Measurements from ENCODE around the gene MYOC. TPM values are rescaled to one million over a fixed set of nuclear protein-coding genes. Genes with fewer than 3 reads are reported as not detected.
A peak's percentile ranks its signal among the peaks of the same experiment; 100 is the strongest.
"Not testable (repeated sequence)": the region's sequence is repeated elsewhere in the genome, so short reads cannot be mapped to it uniquely, and the experiment has no call there.

MYOC gene
- total RNA-seq, 4 donors from 2014 or later = 88.5 to 1,432 (median 227) TPM

GRCh38 chr1:171664976-171665375, 12.5 kb upstream of the MYOC start:
- H3K27ac ChIP-seq = peak overlapping the region; percentile 84 to 87 (median 86)
- H3K4me3 ChIP-seq = no peak overlapping the region
- H3K36me3 ChIP-seq = no peaks in the 10 kb centered on the region
- no peak for ATAC-seq
- TF ChIP-seq POLR2A (IDR thresholded peaks at IDR 0.05) (no peak), EP300 (IDR thresholded peaks at IDR 0.05) (no peak), POLR2AphosphoS5 (IDR thresholded peaks at IDR 0.05) (no peak)
- TF ChIP-seq, protein P1, sequence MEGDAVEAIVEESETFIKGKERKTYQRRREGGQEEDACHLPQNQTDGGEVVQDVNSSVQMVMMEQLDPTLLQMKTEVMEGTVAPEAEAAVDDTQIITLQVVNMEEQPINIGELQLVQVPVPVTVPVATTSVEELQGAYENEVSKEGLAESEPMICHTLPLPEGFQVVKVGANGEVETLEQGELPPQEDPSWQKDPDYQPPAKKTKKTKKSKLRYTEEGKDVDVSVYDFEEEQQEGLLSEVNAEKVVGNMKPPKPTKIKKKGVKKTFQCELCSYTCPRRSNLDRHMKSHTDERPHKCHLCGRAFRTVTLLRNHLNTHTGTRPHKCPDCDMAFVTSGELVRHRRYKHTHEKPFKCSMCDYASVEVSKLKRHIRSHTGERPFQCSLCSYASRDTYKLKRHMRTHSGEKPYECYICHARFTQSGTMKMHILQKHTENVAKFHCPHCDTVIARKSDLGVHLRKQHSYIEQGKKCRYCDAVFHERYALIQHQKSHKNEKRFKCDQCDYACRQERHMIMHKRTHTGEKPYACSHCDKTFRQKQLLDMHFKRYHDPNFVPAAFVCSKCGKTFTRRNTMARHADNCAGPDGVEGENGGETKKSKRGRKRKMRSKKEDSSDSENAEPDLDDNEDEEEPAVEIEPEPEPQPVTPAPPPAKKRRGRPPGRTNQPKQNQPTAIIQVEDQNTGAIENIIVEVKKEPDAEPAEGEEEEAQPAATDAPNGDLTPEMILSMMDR (IDR thresholded peaks at IDR 0.05) = no peak
- no peaks in the 10 kb centered on the region for H3K27me3 ChIP-seq
- H3K4me1 ChIP-seq = peaks cover 30 to 78% (median 37%) of the 10 kb centered on the region in 3 donors
- H3K9me3 ChIP-seq = no peaks in the 10 kb centered on the region

- no peaks in the 10 kb centered on the region for H3K36me3 ChIP-seq
- ATAC-seq = peak; percentile 36
- peaks cover 30 to 83% (median 37%) of the 10 kb centered on the region in 3 donors for H3K4me1 ChIP-seq
- no peaks in the 10 kb centered on the region for H3K9me3 ChIP-seq
- no peak for TF ChIP-seq POLR2AphosphoS5 (IDR thresholded peaks at IDR 0.05)
- TF ChIP-seq, protein P1 (IDR thresholded peaks at IDR 0.05) = no peak
- TF ChIP-seq POLR2A (IDR thresholded peaks at IDR 0.05) = no peak
- no peak for TF ChIP-seq EP300 (IDR thresholded peaks at IDR 0.05)
- no peaks in the 10 kb centered on the region for H3K27me3 ChIP-seq
- H3K27ac ChIP-seq = peak overlapping the region; percentile 84 to 87 (median 86)
- 9 to 26% methylated on average over 2 to 3 of the region's 4 CpGs for WGBS, 2 donors (ENCODE audit: low coverage in 1 of 2)
- no peak overlapping the region for H3K4me3 ChIP-seq
Measured at GRCh38 chr1:171663854-171664575, 11.5 kb upstream of the MYOC start.

DNA sequence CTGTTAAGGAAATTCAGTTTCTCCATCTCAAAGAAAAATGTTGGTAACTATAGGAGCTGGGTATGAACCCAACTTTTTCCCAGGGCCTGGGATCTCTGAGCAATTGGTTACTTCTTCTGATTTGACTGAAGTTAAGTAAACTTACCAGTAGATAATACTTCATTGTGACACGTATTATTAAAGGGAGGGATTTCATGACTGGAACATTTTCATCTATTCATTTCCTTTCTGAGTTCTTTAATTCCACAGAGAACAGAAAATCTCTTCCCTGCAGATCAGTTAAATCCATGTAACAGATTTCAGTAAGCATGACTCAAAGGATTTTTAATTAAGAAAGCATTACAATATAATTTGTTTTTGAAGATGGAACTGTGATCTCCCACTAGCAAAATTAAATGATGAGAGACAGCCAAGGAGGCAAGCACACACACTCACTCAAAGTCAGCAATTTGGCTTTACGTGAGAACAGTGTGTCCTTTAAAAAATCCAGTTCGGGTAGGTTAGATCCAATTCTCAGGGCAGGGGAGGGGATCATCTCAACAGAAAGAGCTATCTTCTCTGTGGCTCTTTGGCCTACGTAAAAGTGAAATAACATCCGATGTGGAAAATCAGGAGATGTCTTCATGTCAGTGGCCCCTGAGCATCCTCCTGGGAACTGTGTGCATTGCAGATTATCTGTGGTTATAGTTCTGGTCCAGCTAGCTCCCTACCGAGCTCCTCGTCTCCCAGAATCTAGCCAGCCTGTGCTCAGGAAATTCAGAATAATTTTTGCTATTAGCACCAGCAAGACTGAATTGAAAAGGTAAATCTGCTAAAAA, 10.8 kb upstream of the MYOC start:
- peaks cover 30 to 81% (median 37%) of the 10 kb centered on the region in 3 donors for H3K4me1 ChIP-seq
- TF ChIP-seq EP300 (IDR thresholded peaks at IDR 0.05) (no peak), POLR2AphosphoS5 (IDR thresholded peaks at IDR 0.05) (peak; percentile 66)

GRCh38 chr1:171661076-171661650, 8.7 kb upstream of the MYOC start:
- Histone ChIP-seq H3K4me3 (no peak overlapping the region), H3K36me3 (no peaks in the 10 kb centered on the region), H3K27me3 (no peaks in the 10 kb centered on the region), H3K9me3 (no peaks in the 10 kb centered on the region), H3K4me1 (peaks cover 30 to 78% (median 33%) of the 10 kb centered on the region in 3 donors), H3K27ac (peak overlapping the region in 2 of 4 donors; percentile 84 to 87)
- ATAC-seq = no peak
- WGBS, 2 donors (ENCODE audit: low coverage in 1 of 2) = 97 to 100% methylated on average over 1 to 4 of the region's 5 CpGs
- TF ChIP-seq POLR2AphosphoS5 (IDR thresholded peaks at IDR 0.05) (no peak), POLR2A (IDR thresholded peaks at IDR 0.05) (no peak), EP300 (IDR thresholded peaks at IDR 0.05) (no peak)
- TF ChIP-seq, protein P1 (IDR thresholded peaks at IDR 0.05) = no peak

More for the DNA sequence above, 10.8 kb upstream of the MYOC start:
- Histone ChIP-seq H3K36me3 (no peaks in the 10 kb centered on the region), H3K4me3 (no peak overlapping the region), H3K27ac (peak overlapping the region; percentile 84 to 87 (median 86)), H3K9me3 (no peaks in the 10 kb centered on the region), H3K27me3 (no peaks in the 10 kb centered on the region)
- 0 to 25% methylated on average over 1 to 6 of the region's 7 CpGs for WGBS, 2 donors (ENCODE audit: low coverage in 1 of 2)
- peak; percentile 78 for ATAC-seq

DNA sequence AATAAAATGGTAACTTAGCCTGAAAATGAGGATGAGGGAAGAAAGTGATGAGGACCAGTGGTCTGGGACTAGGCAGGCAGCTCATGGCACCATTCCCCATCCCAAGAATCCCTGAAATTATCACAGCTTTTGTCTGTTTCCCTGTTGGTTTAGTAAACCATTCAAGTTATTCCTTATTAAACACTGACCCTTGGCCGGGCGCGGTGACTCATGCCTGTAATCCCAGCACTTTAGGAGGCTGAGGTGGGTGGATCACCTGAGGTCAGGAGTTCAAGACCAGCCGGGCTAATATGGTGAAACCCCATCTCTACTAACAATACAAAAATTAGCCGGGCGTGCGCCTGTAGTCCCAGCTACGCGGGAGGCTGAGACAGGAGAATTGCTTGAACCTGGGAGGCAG, 3.7 kb upstream of the MYOC start:
- 100% methylated on average over 1 of the region's 9 CpGs; no CpG with 5 or more reads in 1 of the 2 donors for WGBS, 2 donors (ENCODE audit: low coverage in 1 of 2)
- not testable (repeated sequence) for H3K27me3 ChIP-seq, ATAC-seq, H3K4me3 ChIP-seq, H3K9me3 ChIP-seq, H3K36me3 ChIP-seq
- Histone ChIP-seq H3K4me1 (peaks cover 18 to 78% (median 38%) of the 10 kb centered on the region in 3 donors), H3K27ac (peak overlapping the region; percentile 78 to 96 (median 86))
